T-helper 1 cell treated with Interleukin-12 subunit alpha and Interleukin-12 subunit beta and Interleukin-4 antibody, amounts not matched to agents 30 μg/mL and 1 μg/mL, for 36 hours (primary cell): ENCODE measurements around the gene NKD1.
"Not testable (repeated sequence)": the region's sequence is repeated elsewhere in the genome, so short reads cannot be mapped to it uniquely, and the experiment has no call there.

ENCODE experiments used
- H3K27ac Mint-ChIP-seq: one replicate; pipeline ENCODE4 v1.8.0; 2021; ENCODE audit warnings: mild to moderate bottlenecking, mixed read lengths
- H3K27me3 Mint-ChIP-seq: one replicate; pipeline ENCODE4 v1.8.0; 2021; ENCODE audit warnings: low read depth, mixed read lengths
- H3K36me3 Mint-ChIP-seq: one replicate; pipeline ENCODE4 v1.8.0; 2021; ENCODE audit warnings: low read depth, mixed read lengths
- H3K4me1 Mint-ChIP-seq: one replicate; pipeline ENCODE4 v1.8.0; 2021; ENCODE audit warnings: low read depth, mixed read lengths
- H3K4me3 Mint-ChIP-seq: one replicate; pipeline ENCODE4 v1.8.0; 2021; ENCODE audit warnings: mild to moderate bottlenecking, moderate library complexity, mixed read lengths
- H3K9me3 Mint-ChIP-seq: one replicate; pipeline ENCODE4 v1.8.0; 2021; ENCODE audit warnings: mixed read lengths

Gene NKD1, protein sequence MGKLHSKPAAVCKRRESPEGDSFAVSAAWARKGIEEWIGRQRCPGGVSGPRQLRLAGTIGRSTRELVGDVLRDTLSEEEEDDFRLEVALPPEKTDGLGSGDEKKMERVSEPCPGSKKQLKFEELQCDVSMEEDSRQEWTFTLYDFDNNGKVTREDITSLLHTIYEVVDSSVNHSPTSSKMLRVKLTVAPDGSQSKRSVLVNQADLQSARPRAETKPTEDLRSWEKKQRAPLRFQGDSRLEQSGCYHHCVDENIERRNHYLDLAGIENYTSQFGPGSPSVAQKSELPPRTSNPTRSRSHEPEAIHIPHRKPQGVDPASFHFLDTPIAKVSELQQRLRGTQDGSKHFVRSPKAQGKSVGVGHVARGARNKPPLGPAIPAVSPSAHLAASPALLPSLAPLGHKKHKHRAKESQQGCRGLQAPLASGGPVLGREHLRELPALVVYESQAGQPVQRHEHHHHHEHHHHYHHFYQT

DNA sequence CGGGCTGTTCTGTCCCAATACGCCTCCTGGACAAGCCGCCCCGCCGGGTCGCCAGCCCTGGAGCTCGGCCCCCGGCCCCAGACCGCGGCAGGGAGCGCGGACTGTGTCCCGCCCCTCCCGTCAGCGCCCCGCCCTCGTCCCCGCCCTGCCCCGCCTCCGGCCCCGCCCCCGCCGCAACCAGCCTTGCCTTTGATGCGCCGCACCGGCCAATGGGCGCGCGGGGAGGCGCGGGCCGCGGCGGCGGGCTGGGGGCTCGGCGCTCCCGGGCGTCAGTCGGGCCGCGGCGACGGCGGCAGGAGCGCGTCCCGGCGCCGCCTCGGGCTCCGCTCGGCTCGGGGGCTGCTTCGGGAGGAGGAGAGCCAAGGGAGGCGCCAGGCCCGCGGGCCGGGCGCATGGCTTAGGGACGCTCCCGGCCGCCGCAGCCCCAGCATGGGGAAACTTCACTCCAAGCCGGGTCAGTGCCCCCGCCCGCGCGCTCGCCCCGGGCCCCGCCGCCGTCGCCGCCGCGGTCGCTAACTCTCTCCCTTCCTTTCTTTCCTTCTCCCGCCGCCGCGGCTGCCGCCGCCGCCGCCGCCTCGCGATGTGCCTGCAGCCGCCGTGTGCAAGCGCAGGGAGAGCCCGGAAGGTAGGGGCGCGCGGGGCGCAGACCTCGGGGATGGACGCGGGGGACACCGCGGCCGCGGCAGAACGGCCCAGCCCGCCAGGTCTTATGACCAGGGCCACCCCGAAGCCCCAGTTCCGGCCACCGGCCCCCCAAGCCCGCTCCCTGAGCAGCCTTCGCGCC lies at the start of gene NKD1:
NKD1 (plus strand) TSS at position 272 of the 784 bp plus-strand sequence; CDS start at position 430, 158 bp downstream.
- Mint-ChIP-seq H3K27ac (peak within 1 kb of the TSS; percentile 78), H3K4me1 (peaks cover 8% of the 10 kb centered on the region), H3K9me3 (peaks cover 12% of the 10 kb centered on the region), H3K27me3 (peaks cover 73% of the 10 kb centered on the region), H3K36me3 (peaks cover 5% of the 10 kb centered on the region), H3K4me3 (peak within 1 kb of the TSS; percentile 87)

DNA sequence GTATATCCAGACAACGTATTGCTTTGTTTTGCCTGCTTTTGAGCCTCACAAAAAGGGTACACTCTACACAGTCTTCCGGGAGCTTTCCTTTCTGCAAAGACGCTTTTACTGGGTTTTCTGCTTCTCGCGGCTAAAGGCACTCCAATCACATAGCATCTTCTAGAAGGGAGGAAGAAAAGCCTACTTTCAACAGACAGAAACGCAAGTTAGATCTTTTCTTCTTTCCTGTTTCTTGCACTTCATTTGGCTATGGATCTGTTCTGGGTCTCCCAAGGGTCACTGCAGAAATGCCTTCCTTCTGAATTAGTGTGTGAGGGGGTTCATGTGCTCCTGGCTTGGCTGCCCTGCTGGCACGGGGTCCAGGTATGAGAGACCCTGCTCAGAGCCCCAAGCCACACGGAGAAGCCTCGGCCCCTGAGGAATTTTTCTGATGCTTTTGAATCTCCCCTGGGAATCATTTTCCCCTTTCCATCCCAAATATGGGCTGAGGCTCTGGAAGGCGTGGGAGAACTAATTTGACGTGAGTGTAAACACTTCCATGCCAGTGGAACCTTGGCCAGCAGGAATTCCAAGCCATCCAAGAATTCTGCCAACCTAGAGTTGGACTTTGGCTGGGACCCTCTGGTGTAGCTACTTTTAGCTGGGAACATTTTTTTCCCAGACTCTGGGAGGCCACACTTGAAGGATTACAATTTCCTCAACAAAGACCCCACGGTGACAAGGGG lies 49.6 kb upstream of the NKD1 start:
- no peaks in the 10 kb centered on the region for H3K9me3 Mint-ChIP-seq
- H3K27ac Mint-ChIP-seq, result no peak overlapping the region

DNA sequence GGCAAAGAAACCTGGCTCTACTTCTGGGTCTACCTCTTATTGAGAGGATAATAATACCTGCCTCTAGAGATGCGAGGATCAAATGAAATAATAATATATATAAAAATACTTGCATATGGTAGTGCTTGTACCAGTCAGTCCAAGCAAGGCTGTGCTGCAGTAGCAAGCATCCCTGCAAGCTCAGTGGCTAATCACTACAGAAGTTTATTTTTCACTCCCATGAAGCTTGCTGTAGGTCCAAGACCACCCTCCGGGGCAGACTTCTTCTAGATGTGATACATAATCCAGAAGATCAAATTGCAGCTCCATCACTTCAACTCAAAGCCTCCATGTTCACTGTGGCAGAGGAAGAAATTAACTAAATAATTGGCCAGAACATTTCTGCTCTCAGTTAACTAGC lies 48.9 kb upstream of the NKD1 start:
- no peaks in the 10 kb centered on the region for H3K36me3 Mint-ChIP-seq
- no peak overlapping the region for H3K4me3 Mint-ChIP-seq
- no peaks in the 10 kb centered on the region for H3K27me3 Mint-ChIP-seq
- no peaks in the 10 kb centered on the region for H3K4me1 Mint-ChIP-seq
- no peak overlapping the region for H3K27ac Mint-ChIP-seq
- H3K9me3 Mint-ChIP-seq, result no peaks in the 10 kb centered on the region

More for the DNA sequence above, 49.6 kb upstream of the NKD1 start:
- H3K27me3 Mint-ChIP-seq, result no peaks in the 10 kb centered on the region
- H3K4me1 Mint-ChIP-seq, result no peaks in the 10 kb centered on the region
- no peak overlapping the region for H3K4me3 Mint-ChIP-seq
- H3K36me3 Mint-ChIP-seq, result no peaks in the 10 kb centered on the region

DNA sequence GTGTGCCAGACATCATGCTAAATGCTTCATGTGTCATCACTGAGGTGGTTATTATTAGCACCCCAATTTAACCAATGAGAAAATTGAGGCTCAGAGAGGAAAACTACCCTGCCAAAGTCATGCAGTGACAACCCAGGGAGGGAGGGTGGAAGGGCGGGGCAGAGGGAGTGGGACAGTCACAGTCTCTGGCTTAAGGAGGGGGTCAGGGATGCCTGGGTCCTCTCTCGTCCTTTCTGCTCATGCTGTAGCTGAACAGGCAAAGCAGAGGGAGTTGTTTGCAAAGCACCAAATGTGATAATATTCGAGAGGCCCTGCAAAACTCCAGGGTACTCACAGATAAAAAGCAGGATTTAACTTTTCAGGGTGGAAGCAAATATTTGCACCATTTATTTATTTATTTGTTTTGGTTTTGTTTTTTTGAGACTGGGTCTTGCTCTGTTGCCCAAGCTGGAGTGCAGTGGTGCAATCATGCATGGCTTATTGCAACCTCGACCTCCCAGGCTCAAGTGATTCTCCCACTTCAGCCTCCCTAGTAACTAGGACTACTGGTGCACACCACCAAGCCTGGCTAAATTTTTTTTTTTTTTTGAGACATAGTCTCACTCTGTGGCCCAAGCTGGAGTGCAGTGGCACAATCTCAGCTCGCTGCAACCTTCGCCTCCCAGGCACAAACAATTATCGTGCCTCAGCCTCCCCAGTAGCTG lies 47.9 kb upstream of the NKD1 start:
- no peak overlapping the region for H3K4me3 Mint-ChIP-seq
- H3K9me3 Mint-ChIP-seq, result no peaks in the 10 kb centered on the region
- no peaks in the 10 kb centered on the region for H3K27me3 Mint-ChIP-seq
- no peaks in the 10 kb centered on the region for H3K4me1 Mint-ChIP-seq
- H3K27ac Mint-ChIP-seq, result no peak overlapping the region
- H3K36me3 Mint-ChIP-seq, result no peaks in the 10 kb centered on the region

DNA sequence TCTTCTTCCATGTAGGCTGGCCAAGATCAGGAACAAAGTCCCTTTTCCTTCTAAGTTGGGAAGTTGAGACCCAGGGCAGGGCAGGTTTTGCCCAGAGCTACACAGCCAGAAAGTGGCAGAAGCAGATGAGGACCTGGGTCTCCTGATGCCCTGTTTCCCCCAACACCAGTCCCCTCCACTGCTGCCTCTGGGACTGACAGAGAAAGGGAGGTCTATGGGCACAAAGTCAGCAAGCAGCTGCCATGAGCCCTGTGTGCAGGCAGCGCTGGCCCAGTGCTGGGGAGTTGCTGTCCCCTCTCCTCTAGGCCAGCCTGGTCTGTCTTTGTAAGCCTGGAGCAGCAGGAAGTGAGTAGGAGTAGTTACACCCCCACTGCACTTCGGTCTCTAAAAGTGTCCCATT lies 46.9 kb upstream of the NKD1 start:
- Mint-ChIP-seq H3K4me3 (no peak overlapping the region), H3K27ac (no peak overlapping the region), H3K4me1 (no peaks in the 10 kb centered on the region), H3K36me3 (no peaks in the 10 kb centered on the region), H3K27me3 (no peaks in the 10 kb centered on the region), H3K9me3 (no peaks in the 10 kb centered on the region)

DNA sequence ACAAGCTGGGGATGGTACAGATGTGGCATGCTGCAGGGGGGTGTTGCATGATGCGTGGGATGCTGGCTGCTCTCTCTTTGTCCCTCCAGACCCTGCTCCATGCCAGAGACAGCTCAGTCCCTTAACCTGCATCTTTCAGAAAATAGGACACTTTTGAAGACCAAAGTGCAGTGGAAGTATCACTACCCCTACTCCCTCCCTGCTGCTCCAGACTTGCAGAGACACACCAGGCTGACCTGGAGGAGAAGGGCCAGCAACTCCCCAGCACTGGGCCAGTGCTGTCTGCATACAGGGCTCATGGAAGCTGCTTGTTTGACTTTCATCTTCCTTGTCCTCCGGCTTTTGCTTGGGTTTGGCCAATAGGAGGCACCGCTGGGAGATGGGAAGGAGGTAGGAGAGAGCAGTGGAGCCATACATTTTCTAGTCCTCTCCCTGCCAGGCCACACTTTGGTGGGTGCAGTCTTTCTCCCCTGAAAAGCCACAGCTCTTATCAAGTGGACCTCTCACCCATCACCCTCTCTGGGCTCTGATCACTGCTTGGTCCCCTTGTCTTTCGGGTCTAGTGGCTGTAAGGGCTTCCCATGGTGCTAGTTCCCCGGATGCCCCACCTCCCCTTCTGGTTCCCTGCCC lies 46.1 kb upstream of the NKD1 start:
- H3K9me3 Mint-ChIP-seq, result no peaks in the 10 kb centered on the region
- no peaks in the 10 kb centered on the region for H3K36me3 Mint-ChIP-seq
- no peak overlapping the region for H3K27ac Mint-ChIP-seq
- H3K27me3 Mint-ChIP-seq, result no peaks in the 10 kb centered on the region
- H3K4me3 Mint-ChIP-seq, result no peak overlapping the region
- no peaks in the 10 kb centered on the region for H3K4me1 Mint-ChIP-seq

DNA sequence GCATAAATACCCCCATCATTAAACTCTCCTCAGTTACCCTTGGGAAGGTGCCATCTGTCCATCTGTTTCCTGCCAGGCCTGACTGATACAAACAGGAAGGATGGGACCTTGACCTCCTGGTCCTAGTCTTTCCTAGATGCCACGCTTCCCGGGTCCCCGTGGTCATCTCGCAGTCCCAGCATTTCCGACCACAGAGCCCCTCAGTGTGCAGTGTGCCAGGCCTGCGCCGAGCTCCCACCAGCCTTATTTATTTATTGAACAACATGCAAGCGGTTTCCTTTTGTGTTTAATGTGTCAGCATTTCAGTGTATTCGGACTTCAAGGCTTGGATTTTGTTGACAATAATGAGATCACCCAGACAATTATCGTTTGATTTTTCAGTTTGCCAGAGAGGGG lies 45.6 kb upstream of the NKD1 start:
- Mint-ChIP-seq H3K27ac (no peak overlapping the region), H3K9me3 (no peaks in the 10 kb centered on the region), H3K27me3 (no peaks in the 10 kb centered on the region), H3K36me3 (no peaks in the 10 kb centered on the region), H3K4me3 (no peak overlapping the region), H3K4me1 (no peaks in the 10 kb centered on the region)

DNA sequence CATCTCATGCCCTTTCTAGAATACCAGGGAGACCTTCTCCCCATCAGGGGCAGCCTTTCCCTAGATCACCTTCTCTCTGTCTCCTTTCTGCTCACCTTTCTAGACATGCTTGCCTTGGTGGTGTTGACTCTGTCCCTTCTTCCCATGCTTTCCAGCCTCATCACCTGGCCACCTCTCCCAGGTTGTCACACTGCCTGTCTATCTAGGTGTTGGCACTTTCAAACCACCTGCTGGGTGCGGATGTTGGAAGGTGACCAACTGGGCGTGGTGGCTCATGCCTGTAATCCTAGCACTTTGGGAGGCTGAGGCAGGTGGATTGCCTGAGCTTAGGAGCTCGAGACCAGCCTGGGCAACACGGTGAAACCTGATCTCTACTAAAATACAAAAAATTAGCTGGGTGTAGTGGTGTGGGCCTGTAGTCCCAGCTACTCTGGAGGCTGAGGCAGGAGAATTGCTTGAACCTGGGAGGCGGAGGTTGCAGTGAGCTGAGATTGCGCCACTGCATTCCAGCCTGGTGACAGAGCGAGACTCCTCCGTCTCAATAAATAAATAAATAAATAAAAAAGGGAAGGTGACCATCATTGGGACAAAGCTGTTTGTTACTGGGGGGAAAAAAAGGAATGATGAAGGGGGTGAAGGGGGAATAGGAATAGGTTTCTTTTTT lies 44.2 kb upstream of the NKD1 start:
- H3K27ac Mint-ChIP-seq, H3K9me3 Mint-ChIP-seq, H3K4me3 Mint-ChIP-seq, H3K27me3 Mint-ChIP-seq, H3K4me1 Mint-ChIP-seq, H3K36me3 Mint-ChIP-seq: not testable (repeated sequence)

DNA sequence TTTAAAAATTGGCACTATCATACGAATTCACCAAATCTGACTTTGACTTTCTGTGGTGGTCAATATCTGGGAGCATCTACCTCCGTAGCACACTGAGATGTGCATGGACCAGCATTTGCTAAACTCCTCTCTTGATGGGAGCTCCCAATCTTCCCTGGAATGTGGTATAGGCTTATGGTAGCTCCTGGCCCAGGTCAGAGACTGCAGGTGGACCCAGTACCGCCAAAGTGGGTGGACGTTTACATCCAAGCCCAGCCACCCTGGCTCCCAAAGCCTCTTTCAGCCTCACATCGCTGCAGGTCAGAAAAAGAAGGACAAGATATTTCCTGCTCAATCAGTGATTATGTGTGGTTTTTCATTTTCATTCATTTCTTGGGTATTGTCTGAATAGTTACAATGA lies 43.1 kb upstream of the NKD1 start:
- Mint-ChIP-seq H3K36me3 (no peaks in the 10 kb centered on the region), H3K9me3 (no peaks in the 10 kb centered on the region), H3K4me1 (peaks cover 4% of the 10 kb centered on the region), H3K27me3 (peaks cover 1% of the 10 kb centered on the region), H3K4me3 (no peak overlapping the region), H3K27ac (no peak overlapping the region)

DNA sequence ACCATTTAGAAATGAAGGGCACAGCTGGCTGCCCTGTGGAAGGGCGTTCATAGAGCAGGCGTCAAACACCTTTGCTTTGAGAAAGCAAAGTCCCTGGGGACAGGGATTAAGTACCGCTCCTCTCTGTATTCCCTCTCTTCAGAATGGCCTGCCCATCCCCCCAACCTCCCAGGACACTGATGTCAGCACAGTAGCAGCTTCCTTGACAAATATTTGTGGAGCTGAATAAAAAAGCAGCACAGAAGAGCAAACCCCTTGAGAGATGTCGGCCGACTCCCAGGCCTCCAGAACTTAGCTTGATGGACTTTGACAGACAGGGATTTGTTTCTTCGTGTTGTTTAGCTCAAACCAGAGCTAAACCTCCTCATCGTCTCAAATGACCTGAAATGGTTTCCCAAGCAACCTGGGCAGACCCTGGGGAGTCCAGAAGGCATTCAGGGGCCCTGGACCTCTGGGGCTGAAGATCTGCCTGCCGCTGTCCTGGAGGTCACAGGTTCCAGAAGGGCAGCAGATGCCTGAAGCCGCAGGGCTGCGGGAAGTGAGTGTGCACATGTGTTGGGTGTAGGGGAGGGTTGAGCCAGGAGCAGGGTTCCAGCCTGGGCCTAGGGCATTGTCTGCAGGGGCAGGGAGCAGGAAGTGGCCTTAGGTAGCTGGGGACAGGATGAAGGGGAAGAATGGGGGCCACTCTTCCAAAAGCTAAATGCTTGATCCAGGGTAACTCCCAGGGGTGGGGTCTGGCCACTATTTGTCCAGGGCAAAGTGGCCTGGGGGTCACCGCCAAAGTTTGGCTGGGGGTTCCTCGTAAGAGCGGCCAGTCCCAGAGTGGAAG lies 42.3 kb upstream of the NKD1 start:
- Mint-ChIP-seq H3K27me3 (peaks cover 3% of the 10 kb centered on the region), H3K4me1 (peaks cover 4% of the 10 kb centered on the region), H3K27ac (no peak overlapping the region), H3K36me3 (no peaks in the 10 kb centered on the region), H3K9me3 (no peaks in the 10 kb centered on the region), H3K4me3 (no peak overlapping the region)

DNA sequence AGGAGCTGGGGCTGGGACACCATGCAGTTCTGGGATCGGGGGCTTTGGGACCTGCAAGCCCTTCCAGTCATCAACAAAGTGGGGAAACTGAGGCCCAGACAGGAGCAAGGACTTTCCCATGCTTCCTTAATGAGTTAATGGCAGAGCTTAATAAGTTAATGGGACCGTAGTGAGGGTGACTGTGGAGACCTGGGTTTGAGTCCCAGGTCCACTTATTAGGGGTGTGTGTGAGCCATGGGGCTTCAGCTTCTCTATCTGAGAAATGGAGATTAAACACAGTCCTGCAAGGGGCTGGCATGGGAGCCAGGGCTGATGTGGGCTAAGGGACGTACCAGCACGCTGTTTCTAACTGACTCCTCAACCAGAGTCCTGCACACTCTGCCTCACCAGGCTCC lies 41.7 kb upstream of the NKD1 start:
- no peaks in the 10 kb centered on the region for H3K9me3 Mint-ChIP-seq
- H3K27ac Mint-ChIP-seq, result no peak overlapping the region
- no peaks in the 10 kb centered on the region for H3K36me3 Mint-ChIP-seq
- H3K4me1 Mint-ChIP-seq, result peaks cover 4% of the 10 kb centered on the region
- peaks cover 3% of the 10 kb centered on the region for H3K27me3 Mint-ChIP-seq
- H3K4me3 Mint-ChIP-seq, result no peak overlapping the region

DNA sequence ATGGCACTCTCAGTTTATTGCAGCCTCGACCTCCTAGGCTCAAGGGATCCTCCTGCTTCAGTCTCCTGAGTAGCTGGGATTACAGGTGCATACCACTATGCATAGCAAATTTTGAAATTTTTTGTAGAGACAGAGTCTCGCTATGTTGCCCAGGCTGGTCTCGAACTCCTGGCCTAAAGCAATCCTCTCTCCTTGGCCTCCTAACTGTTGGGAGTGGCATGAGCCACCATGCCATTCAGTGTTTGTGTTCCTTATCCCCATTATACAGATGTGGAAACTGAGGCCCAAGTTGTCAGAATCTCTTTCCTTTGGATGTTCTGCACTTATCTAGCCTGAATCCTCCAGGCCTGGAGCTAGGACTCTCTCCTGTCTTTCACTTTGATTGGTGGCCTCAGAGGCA lies 40.8 kb upstream of the NKD1 start:
- Mint-ChIP-seq H3K27ac (no peak overlapping the region), H3K9me3 (no peaks in the 10 kb centered on the region), H3K4me3 (no peak overlapping the region), H3K4me1 (peaks cover 4% of the 10 kb centered on the region), H3K27me3 (peaks cover 10% of the 10 kb centered on the region), H3K36me3 (no peaks in the 10 kb centered on the region)
